ENCODE measurements around the gene KLKB1. TPM values are rescaled to one million over a fixed set of nuclear protein-coding genes. Genes with fewer than 3 reads are reported as not detected.

KLKB1 gene
- not detected in 2 replicates for total RNA-seq (2014; rRNA removed; shearing (Covaris generic))

DNA sequence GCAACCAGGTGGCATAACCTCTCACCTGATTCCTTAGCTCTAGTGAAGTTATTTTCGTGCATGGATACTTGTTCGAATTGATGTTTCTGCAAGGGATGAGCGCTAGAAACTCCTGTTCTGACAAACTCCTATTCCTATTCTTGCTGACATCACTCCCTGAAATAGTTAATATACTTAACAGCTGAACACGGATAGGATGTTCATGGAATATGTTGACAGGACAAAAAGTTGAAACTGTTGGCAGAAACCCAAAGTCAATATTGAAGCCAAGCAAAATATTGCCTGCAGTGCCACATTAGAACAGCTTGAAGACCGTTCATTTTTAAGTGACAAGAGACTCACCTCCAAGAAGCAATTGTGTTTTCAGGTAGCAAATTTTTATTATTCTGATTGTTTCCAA, at the start of gene KLKB1:
Gene KLKB1, plus strand, starts transcription at position 287 of the 400 bp plus-strand sequence. CDS start 689 bp downstream, outside the sequence.
- DNase-seq (ENCODE audit: low read depth) = peak; percentile 3

DNA sequence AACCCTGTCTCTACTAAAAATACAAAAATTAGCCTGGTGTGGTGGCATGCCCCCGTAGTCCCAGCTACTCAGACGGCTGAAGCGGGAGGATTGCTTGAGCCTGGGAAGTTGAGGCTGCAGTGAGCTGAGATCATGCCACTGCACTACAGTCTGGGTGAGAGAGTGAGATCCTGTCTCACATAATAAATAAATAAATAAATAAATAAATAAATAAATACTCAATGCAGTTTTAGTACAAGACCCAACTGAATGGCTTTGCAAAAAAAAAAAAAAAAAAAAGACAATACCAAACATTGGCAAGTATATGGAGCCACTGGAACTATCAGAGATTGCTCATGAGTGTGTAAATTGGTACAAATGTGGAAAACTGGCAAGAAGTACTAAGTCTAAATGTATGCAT, 39.2 kb upstream of the KLKB1 start:
- DNase-seq (ENCODE audit: low read depth) = no peak

DNA sequence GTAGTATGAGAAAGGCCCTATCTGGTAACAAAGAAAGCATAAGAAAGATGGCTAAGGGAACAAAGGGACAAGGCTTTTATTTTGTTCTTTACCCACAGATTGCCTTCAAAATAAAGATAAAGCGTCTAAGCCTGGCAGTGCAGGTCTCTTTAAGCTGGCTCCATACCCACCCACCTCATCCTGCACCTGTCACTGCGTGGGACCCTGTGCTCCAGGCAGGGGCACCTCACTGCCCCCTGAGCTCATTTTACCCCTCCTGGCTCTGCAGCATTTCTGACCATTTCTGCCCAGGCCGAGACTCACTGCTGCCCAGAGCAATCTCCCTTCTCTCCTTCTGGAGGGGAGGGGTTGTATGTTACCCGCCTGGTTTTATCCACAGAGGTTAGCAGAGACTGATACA, 37.7 kb upstream of the KLKB1 start:
- no peak for DNase-seq (ENCODE audit: low read depth)

DNA sequence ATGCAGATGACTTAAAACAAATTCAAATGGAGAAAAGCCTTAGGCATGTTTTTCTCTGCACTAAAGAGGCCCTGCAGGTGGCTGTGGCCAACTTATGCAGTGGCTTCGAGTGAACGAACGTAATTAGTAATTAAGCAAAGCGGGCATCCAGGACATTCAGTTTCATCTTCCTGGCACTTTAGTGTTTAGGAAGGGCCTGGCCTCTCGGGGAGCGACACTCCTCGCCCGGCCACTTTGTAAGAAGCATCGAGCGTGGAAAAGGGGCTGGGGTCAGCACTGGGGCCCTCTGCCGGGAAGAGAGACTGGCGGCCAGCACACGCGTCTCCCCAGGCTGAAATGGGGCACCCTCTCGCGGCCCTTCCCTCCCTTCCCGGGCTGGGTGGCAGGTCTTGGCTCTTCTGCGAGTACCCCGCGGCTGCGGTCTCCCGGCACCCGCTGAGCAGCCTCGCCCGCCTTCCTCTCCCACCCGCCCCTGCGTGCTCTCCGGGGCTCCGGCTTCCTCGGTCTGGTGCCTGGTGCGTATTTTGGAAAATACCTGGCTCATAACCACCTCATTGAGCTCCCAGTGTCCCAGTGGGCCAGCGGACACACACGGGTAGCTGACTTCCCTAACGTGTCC, 36.6 kb upstream of the KLKB1 start:
- DNase-seq (ENCODE audit: low read depth) = peak; percentile 11

DNA sequence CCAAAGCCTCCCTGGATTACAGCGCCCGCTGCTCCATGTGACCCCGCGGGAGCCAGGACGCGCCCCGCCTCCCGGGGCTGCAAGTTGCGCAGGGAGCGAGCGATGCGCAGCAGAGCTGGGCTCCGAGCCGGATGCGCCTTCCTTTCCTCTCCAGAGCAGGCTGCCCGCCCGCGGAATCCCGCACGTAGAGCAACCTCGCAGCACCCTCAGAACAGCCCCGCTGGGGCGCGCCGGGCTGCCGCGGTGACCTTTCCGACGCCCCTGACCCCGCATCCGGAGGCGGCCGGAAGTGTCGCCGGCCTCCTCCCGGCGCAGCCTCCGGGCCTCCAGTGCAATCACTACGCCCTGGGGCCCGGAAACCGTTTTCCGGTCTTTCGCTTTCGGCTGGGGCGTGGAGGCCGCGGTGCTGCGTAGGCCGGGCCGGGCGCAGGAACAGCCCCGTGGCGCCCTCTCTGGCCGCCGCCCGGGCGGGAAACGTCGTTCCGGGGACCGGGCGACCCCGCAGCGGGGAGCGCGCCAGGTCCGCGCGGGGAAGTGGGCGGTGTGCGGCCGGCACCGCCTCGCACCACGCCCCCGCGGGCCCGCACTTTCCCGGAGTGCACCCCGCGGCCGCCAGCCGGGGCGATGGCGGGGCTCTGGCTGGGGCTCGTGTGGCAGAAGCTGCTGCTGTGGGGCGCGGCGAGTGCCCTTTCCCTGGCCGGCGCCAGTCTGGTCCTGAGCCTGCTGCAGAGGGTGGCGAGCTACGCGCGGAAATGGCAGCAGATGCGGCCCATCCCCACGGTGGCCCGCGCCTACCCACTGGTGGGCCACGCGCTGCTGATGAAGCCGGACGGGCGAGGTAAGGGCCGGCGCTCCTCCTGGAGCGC, 35.9 kb upstream of the KLKB1 start, which contains the start of gene CYP4V2:
Gene CYP4V2, plus strand, starts transcription at position 368 of the 866 bp plus-strand sequence. Its CDS starts 257 bp downstream, at position 625.
- DNase-seq (ENCODE audit: low read depth) = peak; percentile 67

DNA sequence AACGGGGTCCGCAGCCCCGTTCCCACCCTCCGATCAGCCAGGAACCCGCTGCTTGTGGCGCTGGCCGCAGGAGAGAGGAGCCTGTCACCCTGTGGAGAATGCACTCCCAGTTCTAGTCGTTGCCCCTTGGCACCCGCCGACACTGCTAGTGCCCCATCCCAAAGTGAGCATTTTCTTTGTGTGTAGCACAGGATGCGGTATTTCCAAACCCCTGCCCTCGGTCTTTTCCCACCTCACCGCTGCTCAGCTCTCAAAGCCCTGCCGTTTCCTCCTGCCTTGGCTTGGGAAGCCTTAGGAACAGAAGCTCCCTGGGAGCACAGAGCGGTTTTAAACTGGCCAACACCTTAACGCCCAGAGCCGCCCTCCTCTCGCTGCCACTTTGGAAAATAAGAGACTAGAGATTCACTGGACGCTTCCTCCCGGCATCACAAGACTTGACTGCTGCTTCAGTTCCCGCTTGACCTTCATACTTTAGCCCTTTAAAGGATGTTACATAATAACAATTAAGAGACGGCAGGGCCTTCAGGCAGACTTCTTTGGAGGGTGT, 35.2 kb upstream of the KLKB1 start:
- DNase-seq (ENCODE audit: low read depth) = peak; percentile 17

DNA sequence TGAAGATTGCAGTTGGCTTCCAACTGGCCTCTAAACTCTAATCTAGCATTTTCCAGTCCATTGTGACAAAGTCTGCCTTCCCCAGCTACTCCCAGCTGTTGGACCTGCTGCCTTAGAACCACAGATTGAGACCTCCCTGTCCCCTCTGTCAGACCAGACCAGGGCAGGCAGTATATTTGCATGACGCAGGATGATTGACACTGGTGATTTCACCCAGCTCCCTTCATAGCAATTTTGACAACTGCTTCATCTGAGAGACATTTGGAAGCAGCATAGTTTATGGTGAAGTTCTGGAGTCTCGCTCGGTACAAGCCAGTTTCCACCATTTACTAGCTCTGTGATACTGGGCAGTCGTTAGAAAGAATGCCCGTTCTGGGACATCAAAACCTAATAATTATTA, 33.5 kb upstream of the KLKB1 start:
- no peak for DNase-seq (ENCODE audit: low read depth)

DNA sequence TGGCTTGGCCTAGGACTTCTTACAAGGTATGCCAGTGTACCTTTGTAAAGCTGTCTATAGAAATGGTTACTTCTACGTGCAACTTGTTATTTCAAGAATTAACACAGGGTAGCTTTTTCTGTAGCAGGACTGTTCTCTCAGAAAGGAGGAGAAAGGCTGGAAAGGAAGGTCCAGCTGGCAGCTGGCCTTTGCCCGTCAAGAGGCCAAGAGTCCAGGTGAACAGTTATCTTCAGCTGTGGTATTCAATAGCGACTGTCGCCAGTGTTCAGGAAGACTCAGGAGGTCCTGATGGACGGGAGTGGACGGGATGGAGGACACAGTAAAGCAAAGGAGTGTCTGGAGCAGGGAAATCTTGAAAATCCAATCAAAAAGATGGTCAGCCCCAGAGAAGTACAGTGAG, 31.2 kb upstream of the KLKB1 start:
- no peak for DNase-seq (ENCODE audit: low read depth)

DNA sequence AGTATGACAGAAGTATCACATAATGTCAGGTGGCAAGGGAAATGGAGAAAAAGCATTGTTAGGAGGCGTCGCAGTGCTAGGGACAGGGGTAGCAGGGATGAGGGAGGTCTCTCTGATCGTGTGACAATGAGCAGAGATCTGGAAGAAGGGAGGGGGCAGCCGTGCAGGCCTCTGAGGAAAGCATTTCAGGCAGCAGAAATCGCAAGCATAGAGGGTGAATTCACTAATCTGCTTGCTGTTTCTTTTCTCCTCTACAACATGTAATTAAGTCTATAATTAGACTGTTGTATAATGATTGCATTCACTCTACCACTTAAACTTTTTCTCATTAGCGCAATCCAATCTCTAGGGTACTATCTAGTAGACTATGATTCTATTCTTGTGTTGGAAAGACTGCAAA, 26.8 kb upstream of the KLKB1 start:
- DNase-seq (ENCODE audit: low read depth) = no peak

DNA sequence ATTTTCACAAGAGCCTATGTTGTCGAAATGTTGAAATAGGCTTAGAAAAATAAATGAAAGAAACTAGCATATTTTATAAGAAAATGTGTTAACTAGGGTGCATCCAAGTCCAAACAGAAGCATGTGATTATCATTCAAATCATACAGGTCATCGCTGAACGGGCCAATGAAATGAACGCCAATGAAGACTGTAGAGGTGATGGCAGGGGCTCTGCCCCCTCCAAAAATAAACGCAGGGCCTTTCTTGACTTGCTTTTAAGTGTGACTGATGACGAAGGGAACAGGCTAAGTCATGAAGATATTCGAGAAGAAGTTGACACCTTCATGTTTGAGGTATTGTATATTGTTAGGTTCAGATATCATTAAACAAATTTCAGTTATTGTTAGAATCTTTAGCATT, 26.3 kb upstream of the KLKB1 start:
- DNase-seq (ENCODE audit: low read depth) = no peak

DNA sequence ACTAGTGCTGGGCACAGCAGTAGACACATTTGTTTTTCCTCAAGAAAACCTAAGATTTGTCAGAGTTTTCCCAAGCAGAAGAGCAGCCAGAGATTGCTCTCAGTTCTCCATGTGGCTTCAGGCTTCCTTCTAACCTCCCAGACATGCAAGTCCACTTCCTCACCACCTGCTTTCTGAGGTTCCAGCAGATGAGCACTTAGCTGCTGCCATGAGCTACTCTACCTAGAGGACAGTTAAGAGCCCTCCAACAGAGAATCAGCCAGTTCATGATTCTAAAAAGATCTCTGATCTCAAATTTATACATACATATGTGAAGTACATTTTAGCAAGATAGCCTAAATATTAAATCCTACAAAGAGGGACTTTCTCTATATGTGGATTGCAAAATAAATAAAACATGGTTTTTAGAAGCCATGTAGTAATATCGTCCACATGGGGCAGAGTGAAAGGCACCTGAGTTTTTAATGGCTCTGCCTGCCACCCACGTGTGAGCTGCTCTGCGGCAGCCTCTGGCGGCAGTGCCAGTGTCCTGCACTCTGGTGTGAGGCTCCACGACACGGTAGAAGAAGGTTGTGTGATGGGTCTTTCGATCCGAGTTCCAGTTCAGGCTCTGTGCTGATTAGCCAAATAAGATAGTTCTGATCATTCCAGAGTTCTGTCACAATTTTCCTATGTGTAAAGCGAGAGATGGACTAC, 25.6 kb upstream of the KLKB1 start:
- DNase-seq (ENCODE audit: low read depth) = peak; percentile 4

DNA sequence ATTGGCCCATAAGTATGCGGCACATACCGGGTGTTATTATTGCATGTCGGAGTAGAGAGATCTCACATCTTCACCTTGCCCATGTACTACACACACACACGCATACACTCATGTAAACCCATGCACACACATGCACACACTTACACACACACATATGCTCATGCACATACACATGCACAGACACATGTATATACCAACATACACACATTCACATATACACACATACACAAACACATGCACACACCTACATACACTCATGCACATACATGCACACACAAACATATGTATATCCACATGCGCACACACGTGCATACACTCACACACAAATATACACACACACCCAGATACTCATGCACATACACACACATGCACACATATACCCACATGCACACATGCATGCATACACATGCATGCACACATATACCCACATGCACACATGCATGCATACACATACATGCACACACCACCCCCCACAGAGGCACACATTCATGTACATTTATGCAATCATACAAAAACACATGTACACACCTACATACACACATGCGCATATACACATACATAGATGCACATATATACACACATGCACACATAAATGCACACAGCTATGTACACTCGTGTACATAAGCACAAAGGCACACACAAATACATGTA, 24.7 kb upstream of the KLKB1 start:
- no peak for DNase-seq (ENCODE audit: low read depth)

DNA sequence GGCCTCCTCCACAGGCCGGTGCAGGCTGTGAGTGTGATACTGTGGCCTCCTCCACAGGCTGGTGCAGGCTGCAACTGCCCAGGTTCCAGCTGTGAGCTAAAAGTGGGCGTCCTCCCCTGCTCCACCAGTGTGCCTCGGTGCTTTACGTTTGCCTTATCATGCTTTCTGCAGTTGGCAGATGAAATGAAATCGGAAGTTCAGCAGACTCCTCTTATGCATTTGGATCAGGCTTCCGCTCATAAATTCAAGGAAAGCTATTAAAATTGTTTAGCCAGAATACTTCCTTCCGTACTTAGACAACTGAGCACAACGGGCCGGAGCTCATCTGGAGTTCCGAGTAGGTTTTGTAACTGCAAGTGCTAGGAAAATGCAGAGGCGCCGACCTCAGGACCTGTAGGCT, 23.9 kb upstream of the KLKB1 start:
- no peak for DNase-seq (ENCODE audit: low read depth)

DNA sequence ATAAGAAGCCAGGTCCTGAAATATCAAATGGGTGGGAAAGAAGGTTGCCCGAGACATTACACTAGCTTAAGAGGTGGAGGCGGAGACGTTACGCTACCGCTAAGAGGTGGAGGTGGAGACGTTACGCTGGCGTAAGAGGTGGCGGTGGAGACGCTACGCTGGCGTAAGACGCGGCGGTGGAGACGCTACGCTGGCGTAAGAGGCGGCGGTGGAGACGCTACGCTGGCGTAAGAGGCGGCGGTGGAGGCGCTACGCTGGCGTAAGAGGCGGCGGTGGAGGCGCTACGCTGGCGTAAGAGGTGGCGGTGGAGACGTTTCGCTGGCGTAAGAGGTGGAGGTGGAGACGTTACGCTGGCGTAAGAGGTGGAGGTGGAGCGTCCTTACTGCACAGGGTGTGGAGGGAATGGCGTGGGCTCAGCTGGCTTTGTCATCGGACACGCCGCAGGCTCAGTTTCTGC, 23.2 kb upstream of the KLKB1 start:
- DNase-seq (ENCODE audit: low read depth) = no peak

DNA sequence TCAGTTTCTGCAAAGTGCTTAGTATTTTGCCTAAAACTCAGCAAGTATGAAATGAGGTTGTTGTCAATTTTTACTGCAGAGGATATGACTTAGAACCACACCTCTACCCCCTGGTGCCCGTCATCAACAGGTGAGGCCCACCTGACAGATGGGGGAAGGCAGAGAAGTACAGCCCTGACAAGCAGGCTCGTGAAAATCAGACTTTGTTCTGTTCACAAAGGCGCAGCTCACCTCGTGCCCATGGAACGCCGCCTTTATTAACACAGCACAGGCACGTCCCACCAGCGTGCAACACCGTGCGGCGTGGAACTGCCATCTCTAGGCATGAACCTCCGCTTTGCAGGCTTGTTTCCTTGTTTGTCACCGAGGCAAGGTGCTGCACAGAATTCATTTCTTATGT, 22.6 kb upstream of the KLKB1 start:
- DNase-seq (ENCODE audit: low read depth) = no peak

DNA sequence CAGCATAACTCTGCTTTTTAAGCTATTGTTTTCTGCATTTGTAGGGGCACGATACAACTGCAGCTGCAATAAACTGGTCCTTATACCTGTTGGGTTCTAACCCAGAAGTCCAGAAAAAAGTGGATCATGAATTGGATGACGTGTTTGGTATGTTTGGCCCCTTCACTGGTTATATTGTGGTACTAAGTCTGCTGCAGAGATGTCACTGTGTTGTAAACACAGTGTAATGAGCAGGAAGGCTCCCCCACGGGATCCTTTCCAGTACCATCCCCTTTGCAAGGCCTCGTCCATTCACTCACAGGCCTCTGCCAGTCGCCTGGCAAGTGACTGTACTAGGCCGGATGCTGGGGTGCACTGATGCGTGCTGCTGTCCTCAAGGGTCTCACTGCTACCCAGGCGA, 22.2 kb upstream of the KLKB1 start:
- no peak for DNase-seq (ENCODE audit: low read depth)

DNA sequence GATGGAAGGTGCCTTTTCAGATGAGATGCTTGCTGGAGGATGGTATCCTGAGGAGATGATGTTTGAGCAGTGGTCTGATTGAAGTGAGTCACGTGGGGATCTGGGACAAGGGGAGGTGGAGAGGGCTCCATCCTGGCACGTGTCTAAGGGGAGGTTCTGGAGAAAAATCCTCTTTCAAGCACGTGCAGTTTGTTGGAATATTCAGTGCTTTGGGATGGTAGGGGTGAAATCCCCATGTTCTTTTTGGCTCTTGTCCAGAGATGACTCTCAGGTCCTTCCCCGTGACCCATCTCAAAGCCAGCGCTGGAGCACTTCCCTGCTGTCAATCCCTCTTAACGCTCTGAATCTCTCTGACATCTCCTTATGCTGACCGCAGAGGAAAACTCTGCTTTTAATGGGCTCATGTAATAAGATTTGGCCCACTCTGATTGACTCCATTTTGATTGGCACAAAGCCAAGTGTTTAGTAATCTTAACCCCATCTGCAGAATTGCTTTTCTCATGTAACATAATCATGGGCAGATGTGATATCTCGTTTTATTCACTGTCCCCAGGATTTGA, 10.8 kb upstream of the KLKB1 start:
- DNase-seq (ENCODE audit: low read depth) = no peak

DNA sequence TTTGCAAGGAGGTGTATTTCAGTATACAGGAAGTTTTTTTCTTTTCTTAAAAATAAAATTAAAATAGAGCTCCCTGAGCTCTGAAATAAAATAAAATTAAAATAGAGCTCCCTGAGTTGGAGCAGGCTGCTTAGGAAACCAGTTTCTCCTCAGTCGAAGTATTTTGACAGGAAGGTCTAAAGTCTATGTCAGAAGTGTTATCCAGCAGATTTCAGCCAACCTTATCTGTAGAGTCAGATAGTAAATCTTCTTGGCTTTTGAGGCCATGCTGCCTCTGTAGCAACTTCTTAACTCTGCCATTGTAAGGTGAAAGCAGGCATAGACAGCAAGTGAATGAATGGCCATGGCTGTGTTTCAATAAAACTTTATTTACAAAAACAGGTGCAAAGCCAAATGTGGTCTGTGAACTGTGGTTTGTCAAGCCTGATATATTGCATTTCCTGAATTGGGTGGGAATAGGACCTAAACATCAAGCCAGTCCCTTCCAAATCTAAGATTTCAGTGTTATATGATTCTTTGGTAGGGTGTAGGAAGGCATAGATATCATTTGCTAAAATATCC, 9.5 kb upstream of the KLKB1 start:
- DNase-seq (ENCODE audit: low read depth) = no peak

DNA sequence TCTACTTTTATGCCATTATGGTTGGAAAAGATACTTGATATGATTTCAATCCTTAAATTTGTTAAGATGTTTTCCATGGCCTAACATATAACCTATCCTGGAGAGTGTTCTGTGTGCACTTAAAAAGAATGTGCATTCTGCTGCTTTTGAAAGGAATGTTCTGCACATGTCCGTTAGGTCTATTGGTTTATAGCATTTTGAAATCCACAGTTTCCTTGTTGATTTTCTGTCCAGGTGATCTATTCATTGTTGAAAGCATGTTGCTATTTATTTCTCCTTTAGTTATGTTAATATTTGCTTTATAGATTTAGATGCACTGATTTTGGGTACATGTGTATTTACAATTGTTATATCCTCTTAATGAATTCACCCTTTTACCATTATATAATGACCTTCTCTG, 5.7 kb upstream of the KLKB1 start:
- no peak for DNase-seq (ENCODE audit: low read depth)

DNA sequence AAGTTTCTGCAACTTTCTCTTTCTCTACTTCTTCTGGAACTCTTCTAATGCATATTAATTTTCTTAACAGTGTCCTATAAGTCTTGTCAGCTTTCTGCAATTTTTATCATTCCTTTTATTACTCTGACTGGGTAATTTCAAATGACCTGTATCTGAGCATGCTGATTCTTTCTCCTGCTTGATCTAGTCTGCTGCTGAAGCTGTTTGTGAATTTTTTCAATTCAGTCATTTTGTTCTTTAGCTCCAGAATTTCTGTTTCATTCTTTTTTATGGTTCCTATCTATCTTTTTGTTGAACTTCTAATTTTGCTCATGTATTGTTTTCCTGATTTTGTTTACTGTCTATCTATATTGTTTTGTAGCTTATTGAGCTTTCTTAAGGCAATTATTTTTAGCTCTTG, 1.5 kb upstream of the KLKB1 start:
- no peak for DNase-seq (ENCODE audit: low read depth)

All from M059J (cell line).